GM12801 (cell line): ENCODE data around the gene SKP2.

Experiments used
- TF ChIP-seq, protein P1 (sequence below): IDR thresholded peaks from one replicate; pipeline ENCODE4 v1.5.1; 2011; ENCODE audit warnings: control low read depth; ENCODE audit not compliant: insufficient read length; ENCODE audit errors: extremely low read depth

Gene SKP2

DNA sequence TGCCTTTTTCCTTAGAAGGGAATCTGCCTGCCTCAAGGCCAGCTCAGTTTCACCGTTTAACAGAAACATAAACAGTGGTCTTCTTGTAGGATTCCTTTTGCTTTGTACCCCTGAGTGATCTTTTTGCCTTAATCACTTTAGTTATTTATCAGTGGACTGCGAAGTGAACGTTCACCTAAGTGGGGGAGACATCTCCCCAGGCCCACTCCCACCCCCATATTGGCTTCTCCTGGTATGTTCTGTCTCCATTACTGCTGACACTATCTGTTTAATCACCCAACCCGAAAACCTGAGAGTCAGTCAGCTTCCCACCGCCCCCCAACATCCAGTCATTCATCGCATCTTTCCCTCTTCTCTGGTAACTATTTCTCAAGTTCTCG lies 1.4 kb downstream of the SKP2 start:
- TF ChIP-seq, protein P1, sequence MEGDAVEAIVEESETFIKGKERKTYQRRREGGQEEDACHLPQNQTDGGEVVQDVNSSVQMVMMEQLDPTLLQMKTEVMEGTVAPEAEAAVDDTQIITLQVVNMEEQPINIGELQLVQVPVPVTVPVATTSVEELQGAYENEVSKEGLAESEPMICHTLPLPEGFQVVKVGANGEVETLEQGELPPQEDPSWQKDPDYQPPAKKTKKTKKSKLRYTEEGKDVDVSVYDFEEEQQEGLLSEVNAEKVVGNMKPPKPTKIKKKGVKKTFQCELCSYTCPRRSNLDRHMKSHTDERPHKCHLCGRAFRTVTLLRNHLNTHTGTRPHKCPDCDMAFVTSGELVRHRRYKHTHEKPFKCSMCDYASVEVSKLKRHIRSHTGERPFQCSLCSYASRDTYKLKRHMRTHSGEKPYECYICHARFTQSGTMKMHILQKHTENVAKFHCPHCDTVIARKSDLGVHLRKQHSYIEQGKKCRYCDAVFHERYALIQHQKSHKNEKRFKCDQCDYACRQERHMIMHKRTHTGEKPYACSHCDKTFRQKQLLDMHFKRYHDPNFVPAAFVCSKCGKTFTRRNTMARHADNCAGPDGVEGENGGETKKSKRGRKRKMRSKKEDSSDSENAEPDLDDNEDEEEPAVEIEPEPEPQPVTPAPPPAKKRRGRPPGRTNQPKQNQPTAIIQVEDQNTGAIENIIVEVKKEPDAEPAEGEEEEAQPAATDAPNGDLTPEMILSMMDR, result no peak

DNA sequence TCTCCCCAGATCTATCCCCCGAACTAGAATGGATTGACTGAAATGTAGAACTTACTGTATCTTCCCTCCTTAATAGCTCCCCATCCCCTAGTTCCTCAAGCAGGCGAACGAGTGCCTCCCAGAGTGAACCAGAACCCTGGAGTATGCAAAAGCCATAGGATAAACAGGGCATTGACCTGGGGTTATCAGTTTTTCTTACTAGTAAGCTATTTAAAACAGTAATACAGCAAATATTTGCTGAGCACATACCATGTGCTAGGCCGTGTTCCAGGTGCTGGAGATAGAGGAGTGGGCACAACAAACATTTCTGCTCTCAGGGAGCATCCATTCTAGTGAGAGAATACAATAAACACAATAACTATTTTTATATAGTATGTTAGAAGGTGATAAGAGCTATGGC lies 1.8 kb downstream of the SKP2 start:
- TF ChIP-seq, protein P1, result no peak

DNA sequence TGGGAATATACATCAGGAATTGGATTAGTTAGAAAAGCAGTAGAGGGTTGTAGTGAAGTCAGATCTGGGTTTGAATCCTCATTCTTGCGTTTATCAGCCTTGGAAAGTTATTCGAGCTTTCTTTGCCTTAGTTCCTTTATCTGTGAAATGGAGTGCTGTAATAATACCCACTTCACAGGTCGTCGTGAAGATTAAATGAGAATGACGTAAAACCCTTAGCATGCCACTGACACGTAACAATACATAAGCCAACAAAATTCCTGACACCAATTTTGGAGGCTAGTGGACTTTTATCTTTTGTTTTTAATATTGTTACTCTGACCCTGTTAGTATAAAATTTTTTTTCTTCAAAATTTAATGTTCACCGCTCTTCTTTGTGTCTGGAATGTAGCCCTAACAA lies 3.4 kb downstream of the SKP2 start:
- TF ChIP-seq, protein P1, result no peak

DNA sequence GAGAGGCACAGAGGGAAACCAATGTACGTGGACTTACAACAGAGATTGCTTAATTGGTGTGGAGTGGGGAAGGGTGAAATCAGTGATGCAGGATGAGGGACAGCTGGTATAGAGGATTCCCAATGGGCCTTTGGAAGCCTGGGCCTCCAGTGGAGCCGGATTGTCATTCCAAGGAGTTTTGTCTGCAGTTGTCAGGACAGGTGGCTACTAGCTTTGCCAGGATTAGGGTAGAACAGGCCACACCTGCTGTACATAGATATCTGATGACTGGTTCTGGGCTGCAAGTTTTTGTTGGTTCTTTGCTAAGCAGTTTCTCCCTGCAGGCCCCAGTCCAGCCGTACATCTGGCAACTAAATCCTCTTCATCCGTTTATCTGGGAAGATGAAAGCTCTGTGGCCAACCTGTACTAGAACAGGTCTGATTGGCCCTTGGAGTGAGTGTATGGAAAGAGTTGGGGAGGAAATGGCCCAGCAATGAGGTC lies 4.2 kb downstream of the SKP2 start:
- TF ChIP-seq, protein P1, result no peak

DNA sequence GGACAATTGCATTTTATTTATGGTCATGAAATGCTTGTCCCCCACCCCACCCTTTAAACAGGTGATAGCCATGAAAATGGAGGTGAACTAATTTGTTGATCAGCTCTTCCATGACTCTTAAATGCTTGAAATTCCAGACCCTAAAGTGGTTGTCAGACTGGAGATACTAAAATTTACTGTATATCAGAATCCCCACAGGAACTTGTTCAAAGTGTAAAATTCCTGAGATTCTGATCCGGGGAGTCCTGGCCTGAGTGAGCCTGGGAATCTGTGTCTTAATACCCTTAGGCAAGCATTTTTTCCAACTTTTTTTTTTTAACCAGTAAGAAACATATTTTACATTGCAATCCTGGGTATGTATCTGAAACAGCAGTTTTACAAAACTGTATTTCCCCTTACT lies 4.7 kb downstream of the SKP2 start:
- TF ChIP-seq, protein P1, result no peak

DNA sequence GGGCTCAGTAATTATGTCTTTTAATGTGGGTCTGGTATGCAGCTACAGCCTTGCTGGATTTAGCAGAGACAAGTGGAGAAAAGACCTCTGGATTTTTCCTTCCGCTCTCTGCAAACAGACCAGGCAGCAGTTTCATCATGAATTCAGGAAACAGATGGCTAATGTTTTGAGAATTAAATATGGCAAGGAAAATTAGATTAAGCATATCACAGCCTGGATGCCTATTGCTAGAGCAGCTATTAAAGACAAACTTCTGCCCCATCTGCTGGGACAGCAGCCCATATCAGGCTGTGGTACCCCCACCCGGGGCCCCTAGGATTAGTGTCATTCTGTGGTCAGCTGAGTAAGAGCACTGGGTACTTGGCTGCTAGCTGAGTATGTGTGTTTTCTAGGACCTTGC lies 6.2 kb downstream of the SKP2 start:
- TF ChIP-seq, protein P1, result no peak

DNA sequence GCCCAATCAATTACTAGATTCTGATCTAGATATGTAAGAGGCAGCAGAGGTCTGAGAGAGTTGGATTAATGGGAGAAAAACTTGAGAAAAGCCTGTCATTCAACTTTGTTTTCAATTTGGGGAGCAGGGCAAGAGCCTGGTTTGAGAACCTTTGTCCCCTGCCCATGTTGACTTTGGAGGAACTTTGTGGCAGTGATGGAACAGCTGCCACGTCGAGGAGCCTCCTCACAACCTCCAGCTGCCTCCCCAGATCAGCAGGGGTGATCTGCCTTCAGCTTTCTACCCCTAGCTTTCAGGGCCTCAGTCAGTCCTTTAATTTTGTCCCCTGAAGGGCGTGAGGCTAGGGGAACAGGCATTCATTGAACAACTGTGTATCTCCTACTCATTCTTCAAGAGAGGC lies 8.7 kb downstream of the SKP2 start:
- TF ChIP-seq, protein P1, result no peak

DNA sequence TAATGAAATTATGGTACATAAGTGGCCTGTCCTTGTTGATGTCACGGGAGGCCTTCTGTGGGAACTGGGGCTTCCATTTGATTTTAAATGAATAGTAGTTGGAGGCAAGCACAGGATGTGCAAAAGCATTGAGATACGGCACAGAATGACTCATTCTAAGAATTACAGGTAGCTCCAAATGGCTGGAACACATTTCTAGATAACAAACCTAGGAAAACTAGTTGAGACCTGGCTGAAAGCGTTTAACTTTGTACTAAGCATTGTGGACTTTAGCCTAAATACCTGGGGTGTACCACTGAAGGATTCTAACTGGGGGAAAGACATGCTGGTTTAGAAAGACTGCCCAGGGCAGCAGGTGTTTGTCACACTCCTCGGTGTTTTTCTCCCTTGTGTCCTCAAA lies 9.4 kb downstream of the SKP2 start:
- TF ChIP-seq, protein P1, result no peak
